ENCODE measurements around the gene NUP210.
"Not testable (repeated sequence)": the region's sequence is repeated elsewhere in the genome, so short reads cannot be mapped to it uniquely, and the experiment has no call there.

Gene NUP210

DNA sequence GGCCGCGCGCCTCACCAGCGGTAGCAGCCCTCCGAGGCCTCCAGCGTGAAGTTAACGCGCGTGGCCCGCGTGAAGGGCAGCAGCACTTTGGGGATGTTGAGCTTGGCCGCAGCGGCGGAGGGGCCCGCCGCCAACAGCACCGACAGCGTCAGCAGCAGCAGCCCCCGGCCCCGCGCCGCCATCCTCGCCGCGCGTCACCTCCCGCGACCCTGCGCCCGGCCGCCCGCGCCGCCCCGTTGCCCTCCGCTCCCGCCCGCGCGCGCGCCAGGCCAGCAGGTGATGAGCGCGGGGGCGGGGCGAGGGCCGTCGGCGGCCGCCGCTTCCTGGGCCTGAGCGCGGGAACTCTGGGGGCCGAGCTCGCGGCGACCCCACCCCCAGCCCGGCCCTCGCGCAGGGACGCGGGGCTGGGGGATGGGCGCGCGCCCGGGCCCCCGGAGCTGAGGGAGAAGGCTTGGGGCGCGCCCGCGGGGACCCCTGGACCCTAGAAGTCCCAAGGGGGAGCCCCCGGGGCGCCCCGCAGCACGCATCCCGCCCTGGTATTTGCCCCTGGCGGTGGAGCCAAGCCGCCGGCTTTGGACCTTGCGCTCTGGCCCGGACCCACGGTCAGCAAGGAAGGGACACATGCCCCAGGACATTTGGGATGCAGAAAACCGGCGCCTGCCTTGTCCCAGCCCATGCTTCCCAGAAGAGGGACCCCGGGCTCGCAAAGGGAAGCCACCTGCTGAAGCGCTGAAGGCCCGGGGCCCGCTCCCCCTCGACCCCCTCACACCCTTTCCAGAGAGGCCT is at the start of gene NUP210:
TSS of gene NUP210 (minus strand) at position 278 of the 786 bp plus-strand sequence. CDS start at position 182, 96 bp downstream.
- DNase-seq = peak; percentile 73

- DNase-seq = no peak
These were observed 46.7 kb upstream of the NUP210 start for GRCh38 chr3:13466781-13467180.

DNA sequence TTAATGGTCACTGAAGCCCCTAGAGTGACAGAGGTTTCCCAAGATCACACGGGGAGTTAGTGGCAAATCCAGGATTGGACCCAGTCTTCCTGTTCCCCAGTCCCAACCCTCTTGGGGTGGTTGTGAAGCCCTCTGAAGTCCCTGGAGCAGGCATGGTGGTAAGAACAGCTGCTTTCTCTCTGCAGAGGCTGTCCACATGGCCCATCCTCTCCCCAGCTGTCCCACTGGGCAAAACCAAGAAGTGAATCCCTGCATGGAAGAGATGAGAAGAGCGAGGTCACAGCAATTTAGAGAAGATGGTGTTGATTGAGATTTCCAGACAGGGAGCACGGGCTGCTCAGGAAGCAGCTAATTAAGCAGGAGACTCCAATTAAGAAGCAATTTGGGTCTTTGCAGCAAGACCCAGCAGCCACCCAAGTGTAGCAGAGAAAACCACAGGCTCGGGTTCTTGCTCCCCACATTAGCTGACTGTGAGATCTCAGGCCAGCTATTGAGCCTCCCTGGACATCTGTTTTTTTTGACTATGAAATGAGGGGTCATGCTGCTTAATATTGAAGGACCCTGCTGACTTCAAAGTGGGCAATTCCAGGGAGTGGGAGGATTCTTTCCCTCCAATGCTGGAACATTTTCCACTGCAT is 45.2 kb upstream of the NUP210 start:
- DNase-seq = no peak

DNA sequence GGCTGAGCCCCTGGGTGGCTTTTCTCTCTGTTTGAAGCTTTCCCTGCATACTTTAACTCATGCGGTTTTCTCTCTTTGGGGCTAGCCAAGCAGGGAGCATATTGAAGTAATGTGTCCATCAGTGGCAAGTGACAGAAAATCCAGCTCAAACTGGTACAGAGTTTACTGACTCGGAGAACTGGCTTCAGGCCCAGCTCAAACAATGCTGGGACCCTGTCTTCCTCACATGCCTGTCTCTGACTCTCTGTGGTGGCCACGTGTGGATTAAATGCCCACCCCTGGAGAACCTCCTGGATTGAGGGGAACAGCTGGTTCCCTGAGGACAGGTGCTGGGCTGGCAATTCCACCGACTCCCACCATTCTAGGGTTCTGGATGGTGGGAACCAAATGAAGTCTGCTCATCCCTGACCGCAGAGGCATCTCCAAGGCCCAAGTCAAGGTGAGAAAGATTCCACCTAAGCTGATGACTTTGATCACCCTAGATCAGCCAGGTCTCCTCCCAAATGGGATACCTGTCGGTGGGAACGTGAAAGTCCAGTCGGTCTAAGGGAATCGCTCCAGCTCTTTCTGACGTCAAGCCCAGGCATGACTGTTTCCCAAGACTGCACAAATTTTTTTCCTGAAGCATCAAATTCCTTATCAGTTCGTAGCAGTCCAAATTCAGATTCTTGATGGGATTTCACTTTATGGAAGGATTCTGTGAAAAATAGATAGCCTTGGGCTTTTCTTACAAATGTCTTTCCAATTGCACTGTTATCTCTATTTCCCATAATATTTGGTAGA is 43.7 kb upstream of the NUP210 start:
- DNase-seq = no peak

DNA sequence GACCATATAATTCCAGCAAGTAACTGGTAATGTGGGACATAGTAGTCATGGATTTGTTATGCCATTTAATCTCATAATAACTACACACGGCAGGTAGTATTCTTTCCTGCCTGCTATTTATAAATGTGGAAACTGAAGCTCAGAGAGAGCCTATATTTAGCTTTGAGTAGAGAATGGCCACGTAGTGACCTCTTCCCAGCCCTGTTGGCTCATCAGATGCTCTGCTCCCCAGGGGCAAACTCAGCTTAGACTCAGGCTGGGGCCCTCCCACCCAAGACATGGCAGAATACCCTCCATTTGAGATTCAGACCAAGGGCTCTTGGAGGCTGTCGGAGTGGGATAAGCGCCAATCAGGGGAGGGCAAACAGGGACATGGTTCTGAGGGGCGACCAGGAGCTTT is 42.7 kb upstream of the NUP210 start:
- DNase-seq = no peak

DNA sequence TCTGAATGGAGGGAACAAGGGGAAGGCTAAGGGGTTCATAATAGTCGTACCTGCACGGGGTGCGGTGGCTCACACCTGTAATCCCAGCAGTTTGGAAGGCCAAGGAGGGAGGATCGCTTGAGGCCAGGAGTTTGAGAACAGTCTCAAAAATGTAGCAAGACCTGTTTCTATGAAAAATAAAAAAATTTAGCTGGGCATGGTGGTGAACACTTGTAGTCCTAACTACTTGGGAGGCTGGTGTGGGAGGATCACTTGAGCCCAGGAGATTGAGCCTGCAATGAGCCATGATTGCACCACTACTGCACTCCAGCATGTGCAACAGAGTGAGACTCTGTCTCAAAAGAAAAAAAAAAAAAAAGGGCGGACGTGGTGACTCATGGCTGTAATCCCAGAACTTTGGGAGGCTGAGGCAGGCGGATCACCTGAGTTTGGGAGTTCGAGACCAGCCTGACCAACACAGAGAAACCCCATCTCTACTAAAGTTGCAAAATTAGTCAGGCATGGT is 42.1 kb upstream of the NUP210 start:
- no peak for DNase-seq

DNA sequence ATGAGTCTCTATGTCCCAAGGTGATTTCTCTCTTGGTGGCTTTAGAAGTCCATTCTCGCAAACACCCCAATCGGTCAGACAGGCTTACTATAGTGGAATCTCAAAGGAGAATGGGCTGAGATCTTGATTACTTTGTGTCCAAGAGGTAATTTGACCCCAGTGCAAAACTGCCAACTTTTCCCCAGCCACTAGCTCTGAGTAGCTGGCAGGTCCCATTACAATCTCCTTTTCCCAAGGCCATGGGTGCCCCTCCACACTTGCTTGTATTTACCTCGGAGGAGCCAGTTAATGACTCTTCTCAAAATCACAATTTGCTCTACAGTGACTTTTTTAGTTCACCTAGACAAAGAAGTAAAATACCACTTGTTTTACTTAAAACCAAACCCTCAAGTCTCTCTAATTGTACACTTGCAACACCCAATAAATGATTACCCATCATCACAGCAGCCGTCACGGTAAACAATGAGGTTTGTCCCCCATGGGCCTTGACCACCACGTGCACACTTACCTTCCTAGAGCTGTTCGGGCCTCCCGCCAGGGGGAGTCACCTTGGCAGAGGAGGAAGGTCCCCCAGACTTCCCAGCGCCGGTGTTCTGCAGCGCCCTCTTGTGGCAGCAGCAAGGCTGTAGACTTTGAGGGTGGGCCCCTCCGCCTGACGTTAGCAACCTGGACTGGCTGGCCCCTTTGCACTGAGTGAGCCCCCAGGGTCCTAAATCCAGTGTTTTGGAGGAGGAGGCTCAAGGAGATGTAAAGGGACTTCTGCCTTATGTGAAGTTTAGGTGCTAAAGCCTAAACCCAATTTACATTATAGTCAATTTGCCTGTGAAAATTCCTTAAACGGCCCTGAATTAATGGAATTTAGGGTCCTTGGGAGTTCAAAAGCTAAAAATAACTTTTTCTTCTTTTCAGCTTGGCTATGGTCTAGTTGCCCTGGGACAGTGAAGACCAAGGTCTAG is 41.3 kb upstream of the NUP210 start:
- DNase-seq = peak; percentile 85

- DNase-seq = no peak
These were observed 40.2 kb upstream of the NUP210 start for GRCh38 chr3:13460341-13460736.

GRCh38 chr3:13459605-13460340 is 39.7 kb upstream of the NUP210 start:
- DNase-seq = no peak

- no peak for DNase-seq
These were observed 37.5 kb upstream of the NUP210 start for GRCh38 chr3:13457593-13457992.

GRCh38 chr3:13455644-13456043 is 35.5 kb upstream of the NUP210 start:
- DNase-seq = no peak

- peak; percentile 61 for DNase-seq
These were observed 32.6 kb upstream of the NUP210 start for GRCh38 chr3:13452490-13453335.

DNA sequence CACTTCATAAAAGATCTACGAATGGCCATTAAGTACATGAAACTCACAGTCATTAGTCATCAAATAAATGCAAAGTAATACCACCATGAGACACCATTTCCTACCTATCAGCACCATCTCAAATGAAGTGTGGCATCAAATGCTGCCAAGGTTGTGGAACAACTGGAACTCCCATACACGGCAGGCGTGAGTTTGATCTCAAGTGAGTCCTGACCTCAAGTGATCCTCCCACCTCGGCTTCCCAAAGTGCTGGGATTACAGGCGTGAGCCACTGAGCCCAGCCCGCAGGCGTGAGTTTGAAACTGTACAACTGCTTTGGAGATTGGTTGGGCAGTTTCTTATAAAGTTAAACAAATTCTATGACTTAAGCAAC is 31.2 kb upstream of the NUP210 start:
- DNase-seq = peak; percentile 34

- DNase-seq = not testable (repeated sequence)
These were observed 22.8 kb upstream of the NUP210 start for GRCh38 chr3:13442882-13443281.

DNA sequence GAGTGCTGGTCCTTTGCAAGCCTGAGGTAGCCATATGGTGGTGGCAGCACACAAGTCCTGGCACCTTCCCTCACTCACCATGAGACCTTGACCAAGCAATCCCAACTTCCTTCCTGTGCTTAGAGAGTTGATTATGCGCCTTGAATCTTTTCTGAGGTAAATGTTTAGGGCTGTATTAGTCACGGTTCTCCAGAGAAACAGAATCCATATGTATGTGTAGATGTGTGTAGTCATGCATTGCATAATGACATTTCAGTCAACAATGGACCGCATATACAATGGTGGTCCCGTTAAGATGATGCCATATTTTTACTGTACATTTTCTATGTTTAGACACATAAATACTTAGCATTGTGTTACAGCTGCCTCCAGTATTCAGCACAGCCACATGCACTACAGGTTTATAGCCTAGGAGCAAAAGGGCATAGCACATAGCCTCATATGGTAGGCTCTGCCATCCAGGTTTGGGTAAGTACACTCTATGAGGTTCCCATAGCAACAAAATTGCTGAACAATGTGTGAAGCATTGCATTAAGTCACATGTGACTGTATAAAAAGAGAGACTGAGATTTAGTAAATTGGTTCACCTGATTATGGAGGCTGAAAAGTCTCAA is 20.2 kb upstream of the NUP210 start:
- DNase-seq = no peak

DNA sequence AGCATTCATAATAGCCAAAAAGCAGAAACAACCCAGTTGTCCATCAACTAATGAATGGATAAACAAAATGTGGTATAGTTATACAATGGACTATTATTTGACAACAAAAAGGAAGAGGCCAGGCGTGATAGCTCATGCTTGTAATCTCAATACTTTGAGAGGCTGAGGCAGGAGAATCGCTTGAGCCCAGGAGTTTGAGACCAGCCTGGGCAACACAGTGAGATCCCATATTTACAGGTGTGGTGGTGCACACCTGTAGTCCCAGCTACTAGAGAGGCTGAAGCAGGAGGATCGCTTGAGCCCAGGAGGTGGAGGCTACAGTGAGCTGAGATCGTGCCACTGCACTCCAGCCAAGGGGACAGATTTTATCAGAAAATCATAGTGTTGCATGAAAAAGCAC is 16.1 kb upstream of the NUP210 start:
- DNase-seq = not testable (repeated sequence)

- DNase-seq = no peak
These were observed 13.8 kb upstream of the NUP210 start for GRCh38 chr3:13433912-13434311.

DNA sequence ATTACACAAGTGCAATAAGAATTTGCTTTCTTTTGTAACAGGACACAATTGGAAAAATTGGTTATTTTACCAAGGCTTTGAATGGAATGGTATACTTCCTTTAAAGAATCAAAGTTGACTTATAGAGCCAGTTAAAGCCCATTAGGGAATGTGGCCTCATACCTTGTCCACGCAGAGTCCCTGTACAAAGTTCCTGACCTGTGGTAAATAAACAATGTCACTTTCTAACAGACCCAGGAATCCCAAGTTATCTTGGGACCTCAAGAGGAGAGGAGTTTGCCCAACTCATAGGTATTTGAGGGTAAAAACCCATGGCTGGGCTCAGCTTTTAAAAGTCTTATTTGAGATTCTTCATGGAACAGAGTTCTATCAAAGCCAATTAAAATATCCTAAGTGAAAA is 12.0 kb upstream of the NUP210 start:
- DNase-seq = no peak

- not testable (repeated sequence) for DNase-seq
These were observed 10.3 kb upstream of the NUP210 start for GRCh38 chr3:13430411-13430875.

Measured in CD4-positive, alpha-beta T cell treated with Interleukin-17A for 4 hours (primary cell).